Measurements from ENCODE around the gene FBXL5. TPM values are rescaled to one million over a fixed set of nuclear protein-coding genes. Genes with fewer than 3 reads are reported as not detected.

FBXL5 gene
- total RNA-seq, 1 donor from 2014 or later = 265 TPM

DNA sequence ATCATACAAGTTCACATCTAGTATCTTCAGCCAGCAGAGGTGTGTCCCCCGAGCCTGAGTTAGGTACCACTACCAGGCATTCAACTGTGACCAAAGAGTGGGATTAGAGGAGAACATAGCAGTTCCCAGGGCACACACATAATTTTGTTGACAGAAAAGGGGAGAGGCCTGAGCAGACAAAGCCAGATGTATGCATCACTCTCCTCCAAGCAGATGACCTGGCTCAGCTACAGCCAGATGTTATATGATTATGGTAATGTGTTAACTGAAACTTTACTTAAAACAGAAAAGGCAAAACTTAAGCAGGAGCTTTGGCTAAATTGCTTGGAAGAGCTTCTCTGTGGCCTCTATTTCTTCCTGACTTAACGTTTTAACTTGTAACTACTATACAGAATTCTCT, 96.6 kb downstream of the FBXL5 start:
- no peak for DNase-seq (ENCODE audit: low spot score)

- no peak for DNase-seq (ENCODE audit: low spot score)
Observed at GRCh38 chr4:15557786-15558550, 97.2 kb downstream of the FBXL5 start.

GRCh38 chr4:15556511-15557092, 98.6 kb downstream of the FBXL5 start:
- no peak for DNase-seq (ENCODE audit: low spot score)

Other genes starting within 250 kb of the FBXL5 start
- 52.7 TPM for gene C1QTNF7, start 227.3 kb downstream of the FBXL5 start, total RNA-seq (ENCODE audit: insufficient read depth, low replicate concordance)
- gene CC2D2A, start 185.5 kb downstream of the FBXL5 start, total RNA-seq (ENCODE audit: insufficient read depth, low replicate concordance) = 65.7 TPM
- gene FAM200B, start 26.5 kb upstream of the FBXL5 start, total RNA-seq (ENCODE audit: insufficient read depth, low replicate concordance) = 46.9 TPM
- gene BST1, start 47.7 kb upstream of the FBXL5 start, total RNA-seq (ENCODE audit: insufficient read depth, low replicate concordance) = 39.0 TPM
- 9.6 TPM for gene CD38, start 123.0 kb upstream of the FBXL5 start, total RNA-seq (ENCODE audit: insufficient read depth, low replicate concordance)